Upper lobe of right lung (tissue), 1 donor: ENCODE measurements around the gene ANKRD6. TPM values are rescaled to one million over a fixed set of nuclear protein-coding genes. Genes with fewer than 3 reads are reported as not detected.

Experiments
- ATAC-seq: fragments of 200-7000 bp; cut with Tn5 transposase; one replicate; pipeline ENCODE4 v1.9.1; 2020; ENCODE audit warnings: mild to moderate bottlenecking, moderate library complexity
- DNase-seq: peaks from one replicate; pipeline ENCODE4 v3.0.0-alpha.2; 2020
- H3K27ac ChIP-seq: fragments of 200-600 bp; one replicate; pipeline ENCODE4 v1.8.0; 2022
- H3K27me3 ChIP-seq: fragments of 200-600 bp; one replicate; pipeline ENCODE4 v1.8.0; 2022; ENCODE audit warnings: mild to moderate bottlenecking
- H3K36me3 ChIP-seq: fragments of 200-600 bp; one replicate; pipeline ENCODE4 v1.8.0; 2022
- H3K4me1 ChIP-seq: fragments of 200-600 bp; one replicate; pipeline ENCODE4 v1.8.0; 2022
- H3K4me3 ChIP-seq: fragments of 200-600 bp; one replicate; pipeline ENCODE4 v1.8.0; 2022; ENCODE audit warnings: mild to moderate bottlenecking
- H3K9me3 ChIP-seq: fragments of 200-600 bp; one replicate; pipeline ENCODE4 v1.8.0; 2022
- intact Hi-C: fragments of 100-400 bp; cut with DNase I; formaldehyde crosslinking; loops from one replicate; pipeline ENCODE4 v1.11.0; 2022
- total RNA-seq: library from RNA; stranded (reverse); fragmentation: NEBNext Ultra II Directional; extraction: Animal tissue kit (Norgen Biotek cat#: 25700); gene quantifications from one replicate; pipeline ENCODE4 v1.2.1, GENCODE V29; 2021
- TF ChIP-seq, protein P1 (sequence below): fragments of 200-600 bp; IDR thresholded peaks from one replicate; pipeline ENCODE4 v1.8.0; 2022; ENCODE audit warnings: antibody characterized with exemption
- donor health status: DM: no; HTN: yes; CAD: no; lungs with severe emphysema.

ANKRD6 gene
- total RNA-seq, 1 donor from 2014 or later, result 20.2 TPM

DNA sequence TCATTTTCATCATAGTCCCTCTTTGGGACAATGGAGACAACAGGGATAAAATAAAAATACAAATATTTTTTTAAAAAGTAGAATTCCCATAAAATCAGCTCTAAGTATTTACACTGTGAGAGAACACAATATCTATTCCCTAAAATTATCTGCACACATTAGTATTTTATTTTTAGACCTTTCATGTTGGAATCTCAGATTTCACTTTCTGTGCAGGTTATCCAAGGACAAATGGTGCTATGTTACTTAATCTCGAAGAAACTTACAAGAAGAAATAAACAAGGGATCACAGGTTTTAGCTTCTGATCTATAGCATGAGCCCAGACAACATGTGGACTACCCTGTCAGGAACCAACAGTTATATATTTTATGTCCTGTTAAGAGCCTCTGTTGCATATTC, 228.6 kb downstream of the ANKRD6 start:
- Histone ChIP-seq H3K9me3 (no peaks in the 10 kb centered on the region), H3K36me3 (peaks cover 88% of the 10 kb centered on the region), H3K27ac (no peak overlapping the region), H3K4me3 (no peak overlapping the region), H3K4me1 (no peaks in the 10 kb centered on the region), H3K27me3 (no peaks in the 10 kb centered on the region)
- DNase-seq, result no peak
- no peak for ATAC-seq
- TF ChIP-seq, protein P1, sequence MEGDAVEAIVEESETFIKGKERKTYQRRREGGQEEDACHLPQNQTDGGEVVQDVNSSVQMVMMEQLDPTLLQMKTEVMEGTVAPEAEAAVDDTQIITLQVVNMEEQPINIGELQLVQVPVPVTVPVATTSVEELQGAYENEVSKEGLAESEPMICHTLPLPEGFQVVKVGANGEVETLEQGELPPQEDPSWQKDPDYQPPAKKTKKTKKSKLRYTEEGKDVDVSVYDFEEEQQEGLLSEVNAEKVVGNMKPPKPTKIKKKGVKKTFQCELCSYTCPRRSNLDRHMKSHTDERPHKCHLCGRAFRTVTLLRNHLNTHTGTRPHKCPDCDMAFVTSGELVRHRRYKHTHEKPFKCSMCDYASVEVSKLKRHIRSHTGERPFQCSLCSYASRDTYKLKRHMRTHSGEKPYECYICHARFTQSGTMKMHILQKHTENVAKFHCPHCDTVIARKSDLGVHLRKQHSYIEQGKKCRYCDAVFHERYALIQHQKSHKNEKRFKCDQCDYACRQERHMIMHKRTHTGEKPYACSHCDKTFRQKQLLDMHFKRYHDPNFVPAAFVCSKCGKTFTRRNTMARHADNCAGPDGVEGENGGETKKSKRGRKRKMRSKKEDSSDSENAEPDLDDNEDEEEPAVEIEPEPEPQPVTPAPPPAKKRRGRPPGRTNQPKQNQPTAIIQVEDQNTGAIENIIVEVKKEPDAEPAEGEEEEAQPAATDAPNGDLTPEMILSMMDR, result no peak
- intact Hi-C loops, result no loop called here

DNA sequence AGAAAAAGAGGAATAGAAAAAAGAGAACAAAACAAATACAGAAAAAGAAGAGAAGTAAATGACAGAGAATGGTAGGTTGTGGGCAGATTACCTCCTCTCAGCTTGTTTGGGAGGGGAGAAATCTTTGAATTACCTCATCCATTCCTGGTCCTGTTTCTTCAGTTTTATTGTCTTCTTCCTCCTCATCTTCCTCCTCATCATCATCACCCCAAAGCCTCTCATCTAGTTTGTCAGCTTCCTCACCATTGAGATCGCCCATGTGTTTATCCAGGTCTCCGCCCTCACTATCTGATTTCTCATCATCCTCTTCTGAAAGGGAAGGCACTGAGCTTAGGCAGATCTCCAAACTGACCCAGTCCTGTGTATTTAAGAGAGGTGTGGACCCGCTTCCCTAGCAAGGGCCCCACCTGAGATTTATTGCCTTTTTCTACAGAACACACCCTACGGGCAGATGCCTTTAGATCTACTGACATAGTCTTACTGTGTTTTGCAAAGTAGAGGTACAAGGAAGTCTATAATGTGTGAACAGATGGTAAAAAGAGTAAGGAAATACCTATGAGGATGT, 229.8 kb downstream of the ANKRD6 start:
- no peaks in the 10 kb centered on the region for H3K9me3 ChIP-seq
- no peak overlapping the region for H3K27ac ChIP-seq
- intact Hi-C loops, result no loop called here
- TF ChIP-seq, protein P1, result no peak
- H3K36me3 ChIP-seq, result peaks cover 89% of the 10 kb centered on the region
- H3K27me3 ChIP-seq, result no peaks in the 10 kb centered on the region
- ATAC-seq (no peak), DNase-seq (no peak)
- H3K4me1 ChIP-seq, result no peaks in the 10 kb centered on the region
- no peak overlapping the region for H3K4me3 ChIP-seq

DNA sequence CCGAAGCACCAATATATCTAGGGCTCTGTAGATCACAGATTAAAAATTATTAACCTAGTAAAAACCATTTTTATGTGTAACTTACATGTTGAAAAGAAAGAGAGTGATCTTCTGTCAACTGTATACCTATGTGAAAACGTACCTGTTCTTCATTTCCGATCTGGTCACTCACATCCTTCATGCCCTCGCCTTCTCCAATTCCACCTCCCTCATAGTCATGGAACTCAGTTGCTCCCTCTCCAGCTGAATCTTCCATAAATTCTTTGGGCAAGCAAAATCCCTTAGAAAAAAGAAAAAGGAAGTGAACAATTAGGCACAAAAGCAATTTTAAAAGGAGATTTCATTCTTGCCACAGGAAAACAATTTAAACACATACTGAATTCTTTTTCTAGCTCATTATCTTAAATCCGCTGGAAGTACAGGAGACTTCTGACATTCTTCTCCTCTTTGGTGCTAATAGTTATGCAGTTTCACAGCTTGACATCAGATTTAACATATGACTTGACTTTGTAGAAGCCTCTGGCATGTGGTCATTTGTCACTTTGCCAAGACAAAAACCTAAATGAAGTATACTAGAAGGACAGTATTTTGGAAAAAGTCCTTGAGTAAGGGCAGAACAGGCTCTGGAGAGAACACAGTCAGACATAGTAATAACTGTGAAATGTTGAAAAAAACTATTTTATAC, 235.1 kb downstream of the ANKRD6 start:
- no peak overlapping the region for H3K4me3 ChIP-seq
- DNase-seq (no peak), ATAC-seq (no peak)
- H3K27ac ChIP-seq, result no peak overlapping the region
- no peaks in the 10 kb centered on the region for H3K27me3 ChIP-seq
- TF ChIP-seq, protein P1, result no peak
- peaks cover 82% of the 10 kb centered on the region for H3K36me3 ChIP-seq
- intact Hi-C loops, result no loop called here
- no peaks in the 10 kb centered on the region for H3K4me1 ChIP-seq
- no peaks in the 10 kb centered on the region for H3K9me3 ChIP-seq

DNA sequence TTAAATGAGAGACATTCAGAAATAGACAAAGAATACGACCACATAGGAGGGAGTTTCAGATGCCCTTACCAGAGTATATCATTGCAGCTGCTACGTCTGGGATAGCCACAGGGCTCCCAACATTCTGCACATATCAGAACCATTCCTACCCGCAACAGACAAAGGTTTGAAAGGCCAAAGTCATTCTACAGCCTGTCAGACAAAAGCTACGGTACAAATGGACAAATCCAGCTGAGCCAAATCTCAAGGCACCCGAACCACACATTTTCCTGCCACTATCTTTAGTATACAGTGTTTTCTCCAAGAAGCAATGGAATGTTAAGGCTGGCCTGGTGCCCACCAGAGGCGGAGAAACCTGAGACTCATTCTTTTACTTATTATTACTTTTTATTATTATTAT, 236.1 kb downstream of the ANKRD6 start:
- Histone ChIP-seq H3K36me3 (peaks cover 82% of the 10 kb centered on the region), H3K9me3 (no peaks in the 10 kb centered on the region), H3K4me3 (no peak overlapping the region), H3K27ac (no peak overlapping the region), H3K27me3 (no peaks in the 10 kb centered on the region), H3K4me1 (no peaks in the 10 kb centered on the region)
- DNase-seq (no peak), ATAC-seq (no peak)
- TF ChIP-seq, protein P1, result no peak
- intact Hi-C loops, result no loop called here

DNA sequence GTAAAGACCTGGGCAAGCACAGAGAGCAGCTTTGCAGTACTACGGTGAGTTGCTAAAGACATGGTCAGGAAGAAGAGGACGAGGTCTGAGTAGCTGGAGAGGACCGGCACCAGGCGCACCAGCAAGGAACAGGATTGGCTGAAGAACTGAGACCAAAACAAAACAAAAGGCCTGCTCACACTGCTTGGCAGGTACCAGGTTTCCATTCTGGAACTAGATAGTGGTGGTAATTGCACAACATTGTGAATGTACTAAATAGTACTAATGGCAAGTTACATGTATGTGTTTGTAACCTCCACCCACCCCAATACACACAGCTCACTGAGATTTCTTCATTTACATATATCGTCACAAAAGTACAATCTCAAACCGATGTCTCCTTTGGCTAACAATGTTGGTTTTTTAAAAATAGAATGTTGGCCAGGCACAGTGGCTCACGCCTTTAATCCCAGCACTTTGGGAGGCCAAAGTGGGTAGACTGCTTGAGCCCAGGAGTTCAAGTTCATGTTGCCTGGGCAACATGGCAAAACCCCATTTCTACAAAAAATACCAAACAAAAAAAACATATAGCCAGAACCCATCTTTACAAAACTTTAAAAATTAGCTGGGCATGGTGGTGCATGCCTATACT, 238.1 kb downstream of the ANKRD6 start:
- ATAC-seq, result no peak
- intact Hi-C loops, result no loop called here
- TF ChIP-seq, protein P1, result no peak
- Histone ChIP-seq H3K27ac (no peak overlapping the region), H3K4me3 (no peak overlapping the region), H3K27me3 (no peaks in the 10 kb centered on the region), H3K4me1 (peaks cover 2% of the 10 kb centered on the region), H3K9me3 (no peaks in the 10 kb centered on the region), H3K36me3 (peaks cover 88% of the 10 kb centered on the region)
- no peak for DNase-seq
